Prostate gland (tissue), 2 donors: ENCODE data around the gene PMS1. TPM values are rescaled to one million over a fixed set of nuclear protein-coding genes. Genes with fewer than 3 reads are reported as not detected.

Source experiments
- DNase-seq: peaks from one replicate; pipeline ENCODE4 v3.0.0-alpha.2; 2019; ENCODE audit warnings: low spot score
- H3K27ac ChIP-seq, 2 donors: fragments of 200-600 bp; sonication (generic); 2 replicates each; pipeline ENCODE4 v1.5.1; 2017 to 2019
- H3K27me3 ChIP-seq: fragments of 200-600 bp; sonication (generic); replicated peaks from 2 replicates; pipeline ENCODE4 v1.5.1; 2019; ENCODE audit not compliant: insufficient read depth
- H3K36me3 ChIP-seq, 2 donors: fragments of 200-600 bp; sonication (generic); 1 replicate in 1 of 2; 2 replicates in 1 of 2; pipeline versions ENCODE4 v1.5.1 to v1.8.1; 2017 to 2019
- H3K4me1 ChIP-seq: fragments of 200-600 bp; sonication (generic); replicated peaks from 2 replicates; pipeline ENCODE4 v1.5.1; 2019
- H3K4me3 ChIP-seq, 2 donors: fragments of 200-600 bp; sonication (generic); 2 replicates each; pipeline ENCODE4 v1.5.1; 2017 to 2019
- H3K9me3 ChIP-seq: fragments of 200-600 bp; sonication (generic); 2 replicates; pipeline ENCODE4 v1.5.1; 2017
- POLR2A ChIP-seq: fragments of 450-650 bp; IDR thresholded peaks from one replicate; pipeline ENCODE4 v1.6.1; 2016; ENCODE audit warnings: antibody characterized with exemption, mild to moderate bottlenecking
- POLR2AphosphoS5 ChIP-seq: sonication (generic); formaldehyde crosslinking; IDR thresholded peaks from one replicate; pipeline ENCODE4 v1.6.1; 2017; ENCODE audit warnings: antibody characterized with exemption
- WGBS: methylation state at CpG from one replicate; pipeline ENCODE4 v1.1.5; 2018; 5-methylcytosine and 5-hydroxymethylcytosine counted together
- intact Hi-C: fragments of 100-400 bp; cut with DNase I; formaldehyde crosslinking; loops from one replicate; pipeline ENCODE4 v1.14.2; 2022
- total RNA-seq, 2 donors: library from RNA; depleted of rRNA; stranded (reverse); fragments of >200 nt; gene quantifications; one replicate each; pipeline ENCODE4 v1.1.0, GENCODE V29; 2016
- TF ChIP-seq, protein P1 (sequence below), 4 experiments: fragments of 200-600 bp in 2 of 4; fragments of 450-650 bp in 2 of 4; sonication (generic) in 2 of 4; IDR thresholded peaks; 1 replicate in 3 of 4; 2 replicates in 1 of 4; pipeline ENCODE4 v1.5.1; 2016 to 2019; ENCODE audit warnings: antibody characterized with exemption in 4 of 4, mild to moderate bottlenecking in 2 of 4, moderate library complexity in 2 of 4

PMS1 gene
- total RNA-seq, 2 donors from 2014 or later = 22.3 to 23.8 TPM

GRCh38 chr2:189900726-189901125 lies 116.5 kb downstream of the PMS1 start:
- TF ChIP-seq POLR2AphosphoS5 = no peak
- no peak for TF ChIP-seq POLR2A
- TF ChIP-seq, protein P1, sequence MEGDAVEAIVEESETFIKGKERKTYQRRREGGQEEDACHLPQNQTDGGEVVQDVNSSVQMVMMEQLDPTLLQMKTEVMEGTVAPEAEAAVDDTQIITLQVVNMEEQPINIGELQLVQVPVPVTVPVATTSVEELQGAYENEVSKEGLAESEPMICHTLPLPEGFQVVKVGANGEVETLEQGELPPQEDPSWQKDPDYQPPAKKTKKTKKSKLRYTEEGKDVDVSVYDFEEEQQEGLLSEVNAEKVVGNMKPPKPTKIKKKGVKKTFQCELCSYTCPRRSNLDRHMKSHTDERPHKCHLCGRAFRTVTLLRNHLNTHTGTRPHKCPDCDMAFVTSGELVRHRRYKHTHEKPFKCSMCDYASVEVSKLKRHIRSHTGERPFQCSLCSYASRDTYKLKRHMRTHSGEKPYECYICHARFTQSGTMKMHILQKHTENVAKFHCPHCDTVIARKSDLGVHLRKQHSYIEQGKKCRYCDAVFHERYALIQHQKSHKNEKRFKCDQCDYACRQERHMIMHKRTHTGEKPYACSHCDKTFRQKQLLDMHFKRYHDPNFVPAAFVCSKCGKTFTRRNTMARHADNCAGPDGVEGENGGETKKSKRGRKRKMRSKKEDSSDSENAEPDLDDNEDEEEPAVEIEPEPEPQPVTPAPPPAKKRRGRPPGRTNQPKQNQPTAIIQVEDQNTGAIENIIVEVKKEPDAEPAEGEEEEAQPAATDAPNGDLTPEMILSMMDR (IDR thresholded peaks at IDR 0.05) = no peak
- no peak overlapping the region for H3K4me3 ChIP-seq
- intact Hi-C loops = no loop called here
- no peak overlapping the region for H3K27ac ChIP-seq
- no peaks in the 10 kb centered on the region for H3K4me1 ChIP-seq
- H3K27me3 ChIP-seq = no peaks in the 10 kb centered on the region
- WGBS = 32% methylated on average over 5 of the region's 5 CpGs
- no peak for DNase-seq
- H3K36me3 ChIP-seq = no peaks in the 10 kb centered on the region
- no peaks in the 10 kb centered on the region for H3K9me3 ChIP-seq

DNA sequence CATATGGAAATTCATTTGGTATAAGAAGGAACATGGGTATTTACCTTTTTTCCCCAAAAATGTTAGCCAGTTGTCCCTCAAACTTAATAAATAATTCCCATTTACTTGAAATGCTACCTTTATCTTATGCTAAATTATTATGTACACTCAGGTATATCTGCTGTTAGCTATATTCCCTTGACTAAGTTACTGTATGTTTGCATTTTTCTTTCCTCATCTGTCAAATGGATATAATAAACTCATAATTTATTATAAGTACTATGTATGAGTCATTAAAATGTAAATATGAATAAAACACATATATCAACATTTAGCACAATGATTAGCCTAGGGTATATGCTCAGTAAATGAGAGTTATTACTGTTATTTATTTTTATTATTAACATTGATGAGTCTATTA lies 117.4 kb downstream of the PMS1 start:
- Histone ChIP-seq H3K9me3 (no peaks in the 10 kb centered on the region), H3K4me1 (no peaks in the 10 kb centered on the region), H3K27ac (no peak overlapping the region), H3K27me3 (no peaks in the 10 kb centered on the region), H3K4me3 (no peak overlapping the region), H3K36me3 (no peaks in the 10 kb centered on the region)
- intact Hi-C loops = no loop called here
- no peak for DNase-seq
- TF ChIP-seq, protein P1 (IDR thresholded peaks at IDR 0.05) = no peak
- no peak for TF ChIP-seq POLR2AphosphoS5

DNA sequence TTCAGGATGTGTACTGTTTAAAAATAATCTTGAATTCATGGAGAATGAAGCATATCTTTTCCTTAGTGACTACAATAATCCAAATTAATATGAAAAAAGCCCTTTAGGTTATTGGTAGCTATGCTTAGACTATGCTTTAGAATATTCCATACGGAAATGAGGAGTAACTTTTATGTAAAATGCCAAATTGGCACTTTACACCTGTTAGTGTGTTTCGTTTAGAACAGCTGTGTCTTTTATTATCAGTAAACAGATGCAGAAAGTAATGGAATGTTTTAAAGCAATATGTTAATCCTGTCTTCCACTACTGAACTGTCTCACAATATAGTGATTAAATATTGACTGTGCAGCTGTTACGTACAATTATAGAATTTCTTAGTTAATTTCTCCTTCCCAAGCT lies 129.6 kb downstream of the PMS1 start:
- Histone ChIP-seq H3K4me1 (no peaks in the 10 kb centered on the region), H3K9me3 (no peaks in the 10 kb centered on the region), H3K27me3 (no peaks in the 10 kb centered on the region), H3K36me3 (no peaks in the 10 kb centered on the region), H3K27ac (no peak overlapping the region), H3K4me3 (no peak overlapping the region)
- intact Hi-C loops = no loop called here
- no peak for DNase-seq
- 41% methylated on average over 3 of the region's 3 CpGs for WGBS
- TF ChIP-seq, protein P1 (IDR thresholded peaks at IDR 0.05) = no peak
- TF ChIP-seq POLR2AphosphoS5 = no peak
- TF ChIP-seq POLR2A = no peak

DNA sequence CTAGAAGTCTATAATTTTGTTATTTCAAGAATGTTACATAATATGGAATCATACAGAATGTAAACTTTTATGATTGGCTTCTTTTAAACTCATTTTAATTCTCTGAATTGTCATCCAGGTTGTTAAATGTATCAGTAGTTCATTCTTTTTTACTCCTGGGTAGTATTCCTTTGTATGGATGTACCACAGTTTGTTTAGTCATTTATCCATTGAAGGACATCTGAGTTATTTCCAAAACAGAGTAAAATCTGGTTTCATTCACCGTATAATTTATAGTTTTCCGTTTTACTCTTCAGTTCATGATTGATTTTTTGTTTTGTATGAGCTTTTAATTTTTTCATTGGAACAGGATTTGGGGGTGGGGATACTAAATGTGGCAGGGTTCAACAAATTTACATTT lies 132.4 kb downstream of the PMS1 start:
- no peaks in the 10 kb centered on the region for H3K27me3 ChIP-seq
- H3K27ac ChIP-seq = no peak overlapping the region
- no peaks in the 10 kb centered on the region for H3K4me1 ChIP-seq
- intact Hi-C loops = no loop called here
- no peaks in the 10 kb centered on the region for H3K36me3 ChIP-seq
- no peak for DNase-seq
- no peak for TF ChIP-seq POLR2AphosphoS5
- TF ChIP-seq, protein P1 (IDR thresholded peaks at IDR 0.05) = no peak
- no peak for TF ChIP-seq POLR2A
- 82% methylated on average over 2 of the region's 2 CpGs for WGBS
- H3K4me3 ChIP-seq = no peak overlapping the region
- H3K9me3 ChIP-seq = no peaks in the 10 kb centered on the region

Other genes with a start within 250 kb of the PMS1 start
- gene SLC40A1, start 203.7 kb upstream of the PMS1 start, total RNA-seq = 100 to 1,000 TPM in 1 of 2 donors, 10 to 100 TPM in 1; 86.7 to 169 TPM
- gene ASNSD1, start 123.0 kb upstream of the PMS1 start, total RNA-seq = 10 to 100 TPM; 35.5 to 36.1 TPM
- 10 to 100 TPM; 10.3 to 13.5 TPM for gene ANKAR, start 109.8 kb upstream of the PMS1 start, total RNA-seq
- 10 to 100 TPM; 11.7 to 13.7 TPM for gene OSGEPL1, start 21.7 kb upstream of the PMS1 start, total RNA-seq
- gene ORMDL1, start 111 bp upstream of the PMS1 start, total RNA-seq = 10 to 100 TPM; 48.0 to 86.7 TPM